HepG2 (cell line): Measurements from ENCODE around the gene HDAC5. TPM values are rescaled to one million over a fixed set of nuclear protein-coding genes. Genes with fewer than 3 reads are reported as not detected.

ENCODE experiments used
- ATF6 ChIP-seq: sonication (generic); formaldehyde crosslinking; conservative IDR thresholded peaks from 2 replicates; pipeline ENCODE4 v1.4.0; 2020; ENCODE audit warnings: missing genetic modification reagents
- ATF7 ChIP-seq, 2 experiments: fragments of 450-650 bp in 1 of 2; sonication (generic) in 1 of 2; formaldehyde crosslinking in 1 of 2; IDR thresholded peaks; 2 replicates each; pipeline versions ENCODE4 v1.4.0 to v1.6.1; 2016 to 2020; ENCODE audit warnings: antibody characterized with exemption in 1 of 2, mild to moderate bottlenecking in 1 of 2, missing genetic modification reagents in 1 of 2
- DMAP1 ChIP-seq: IDR thresholded peaks from 2 replicates; pipeline ENCODE4 v1.6.1; 2016
- FOXK2 ChIP-seq: fragments of 450-650 bp; IDR thresholded peaks from 2 replicates; pipeline ENCODE4 v1.6.1; 2016
- FOXO4 ChIP-seq: sonication (generic); formaldehyde crosslinking; conservative IDR thresholded peaks from 2 replicates; pipeline ENCODE4 v1.8.1; 2023; ENCODE audit warnings: missing genetic modification reagents
- GABPB1 ChIP-seq: IDR thresholded peaks from 2 replicates; pipeline ENCODE4 v1.6.1; 2016; ENCODE audit warnings: mild to moderate bottlenecking, missing genetic modification reagents, moderate library complexity, missing compliant biosample characterization
- KAT7 ChIP-seq: IDR thresholded peaks from 2 replicates; pipeline ENCODE4 v1.6.1; 2018; ENCODE audit warnings: borderline replicate concordance, missing compliant biosample characterization
- MEF2D ChIP-seq: sonication (generic); formaldehyde crosslinking; IDR thresholded peaks from 2 replicates; pipeline ENCODE4 v1.5.1; 2020; ENCODE audit warnings: mild to moderate bottlenecking, missing genetic modification reagents
- SALL2 ChIP-seq: sonication (generic); formaldehyde crosslinking; IDR thresholded peaks from 2 replicates; pipeline ENCODE4 v1.8.1; 2023; ENCODE audit warnings: mild to moderate bottlenecking, missing genetic modification reagents, inconsistent platforms
- THAP11 ChIP-seq: IDR thresholded peaks from 2 replicates; pipeline ENCODE4 v1.6.1; 2016; ENCODE audit warnings: missing biosample characterization, missing genetic modification reagents
- THAP9 ChIP-seq: sonication (generic); formaldehyde crosslinking; IDR thresholded peaks from 2 replicates; pipeline ENCODE4; 2020; ENCODE audit warnings: missing genetic modification reagents, mild to moderate bottlenecking, borderline replicate concordance
- TSC22D2 ChIP-seq: sonication (generic); formaldehyde crosslinking; IDR thresholded peaks from 2 replicates; pipeline ENCODE4 v1.5.1; 2020; ENCODE audit warnings: missing genetic modification reagents, mild to moderate bottlenecking, borderline replicate concordance
- ZNF160 ChIP-seq: sonication (generic); formaldehyde crosslinking; IDR thresholded peaks from 2 replicates; pipeline ENCODE4 v1.8.0; 2022; ENCODE audit warnings: mild to moderate bottlenecking, inconsistent platforms, missing genetic modification reagents
- ZNF432 ChIP-seq: sonication (generic); formaldehyde crosslinking; IDR thresholded peaks from 2 replicates; pipeline ENCODE4 v1.5.0; 2020; ENCODE audit warnings: missing genetic modification reagents, mild to moderate bottlenecking, borderline replicate concordance
- ZNF468 ChIP-seq: sonication (generic); formaldehyde crosslinking; IDR thresholded peaks from 2 replicates; pipeline ENCODE4 v1.8.0; 2022; ENCODE audit warnings: mild to moderate bottlenecking, moderate library complexity, missing genetic modification reagents
- ZNF773 ChIP-seq: sonication (generic); formaldehyde crosslinking; IDR thresholded peaks from 2 replicates; pipeline ENCODE4 v1.4.0; 2020; ENCODE audit warnings: missing genetic modification reagents, borderline replicate concordance
- ZNF879 ChIP-seq: sonication (generic); formaldehyde crosslinking; IDR thresholded peaks from 2 replicates; pipeline ENCODE4 v1.8.1; 2023; ENCODE audit warnings: missing genetic modification reagents
- polyA plus RNA-seq, 8 experiments: library from polyadenylated mRNA; depleted of rRNA in 3 of 8; stranded (reverse) in 7 of 8; unstranded in 1 of 8; fragments of >200 nt; fragmentation: Illumina TruSeq in 4 of 8; extraction: Trizol in 4 of 8; gene quantifications; 2 replicates each; pipeline versions ENCODE4 v1.2.1 to v1.2.3, GENCODE V29; 2011 to 2016; ENCODE audit warnings: low read depth in 4 of 8, missing spikeins in 1 of 8, mixed read lengths in 1 of 8; ENCODE audit not compliant: insufficient read depth in 1 of 8
- total RNA-seq, 5 experiments: library from RNA; depleted of rRNA; stranded (reverse); fragments of >200 nt; fragmentation: Illumina TruSeq; extraction: Trizol; gene quantifications; 2 replicates each; pipeline ENCODE4 v1.2.3, GENCODE V29; 2016; ENCODE audit warnings: low read depth in 1 of 5
- TF ChIP-seq, protein P1 (sequence below): sonication (generic); formaldehyde crosslinking; IDR thresholded peaks from 2 replicates; pipeline ENCODE4 v1.5.0; 2020; ENCODE audit warnings: missing genetic modification reagents
- TF ChIP-seq, protein P2 (sequence below): sonication (generic); formaldehyde crosslinking; IDR thresholded peaks from 2 replicates; pipeline ENCODE4 v1.4.0; 2020; ENCODE audit warnings: low read depth, missing genetic modification reagents

Gene HDAC5
- total and polyA plus RNA-seq, 2 of the 13 experiments (the other 11 are each of a cell fraction or from before 2014, with no cell fraction given): 46.4 to 85.4 TPM

- TF ChIP-seq ZNF468 (CRISPR knock-in tag): no peak
- TF ChIP-seq ZNF160 (CRISPR knock-in tag): no peak
- peak; percentile 48; the same call in 1 of the 2 replicates for TF ChIP-seq THAP9 (CRISPR knock-in tag)
- TF ChIP-seq DMAP1 (CRISPR knock-in tag): no peak
- TF ChIP-seq SALL2 (CRISPR knock-in tag): no peak
- no peak for TF ChIP-seq ZNF879 (CRISPR knock-in tag)
- no peak for TF ChIP-seq FOXO4 (CRISPR knock-in tag)
- no peak for TF ChIP-seq KAT7 (CRISPR knock-in tag)
- peak; percentile 51; the same call in 1 of the 2 replicates for TF ChIP-seq GABPB1 (CRISPR knock-in tag)
- TF ChIP-seq, protein P1, sequence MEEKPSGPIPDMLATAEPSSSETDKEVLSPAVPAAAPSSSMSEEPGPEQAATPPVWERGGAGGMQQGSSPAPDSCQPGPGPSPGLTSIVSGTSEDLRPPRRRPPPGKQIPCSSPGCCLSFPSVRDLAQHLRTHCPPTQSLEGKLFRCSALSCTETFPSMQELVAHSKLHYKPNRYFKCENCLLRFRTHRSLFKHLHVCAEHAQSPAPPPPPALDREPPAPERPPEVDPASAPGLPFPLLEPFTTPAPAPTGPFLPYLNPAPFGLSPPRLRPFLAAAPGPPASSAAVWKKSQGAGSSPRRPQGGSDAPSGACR (CRISPR knock-in tag): no peak
- no peak for TF ChIP-seq TSC22D2 (CRISPR knock-in tag)
- TF ChIP-seq ZNF773 (CRISPR knock-in tag): no peak
- TF ChIP-seq ATF7 (IDR thresholded peaks at IDR 0.05): no peak
- TF ChIP-seq ATF7 (CRISPR knock-in tag; IDR thresholded peaks at IDR 0.05): no peak
- TF ChIP-seq ATF6 (CRISPR knock-in tag): no peak
- TF ChIP-seq, protein P2, sequence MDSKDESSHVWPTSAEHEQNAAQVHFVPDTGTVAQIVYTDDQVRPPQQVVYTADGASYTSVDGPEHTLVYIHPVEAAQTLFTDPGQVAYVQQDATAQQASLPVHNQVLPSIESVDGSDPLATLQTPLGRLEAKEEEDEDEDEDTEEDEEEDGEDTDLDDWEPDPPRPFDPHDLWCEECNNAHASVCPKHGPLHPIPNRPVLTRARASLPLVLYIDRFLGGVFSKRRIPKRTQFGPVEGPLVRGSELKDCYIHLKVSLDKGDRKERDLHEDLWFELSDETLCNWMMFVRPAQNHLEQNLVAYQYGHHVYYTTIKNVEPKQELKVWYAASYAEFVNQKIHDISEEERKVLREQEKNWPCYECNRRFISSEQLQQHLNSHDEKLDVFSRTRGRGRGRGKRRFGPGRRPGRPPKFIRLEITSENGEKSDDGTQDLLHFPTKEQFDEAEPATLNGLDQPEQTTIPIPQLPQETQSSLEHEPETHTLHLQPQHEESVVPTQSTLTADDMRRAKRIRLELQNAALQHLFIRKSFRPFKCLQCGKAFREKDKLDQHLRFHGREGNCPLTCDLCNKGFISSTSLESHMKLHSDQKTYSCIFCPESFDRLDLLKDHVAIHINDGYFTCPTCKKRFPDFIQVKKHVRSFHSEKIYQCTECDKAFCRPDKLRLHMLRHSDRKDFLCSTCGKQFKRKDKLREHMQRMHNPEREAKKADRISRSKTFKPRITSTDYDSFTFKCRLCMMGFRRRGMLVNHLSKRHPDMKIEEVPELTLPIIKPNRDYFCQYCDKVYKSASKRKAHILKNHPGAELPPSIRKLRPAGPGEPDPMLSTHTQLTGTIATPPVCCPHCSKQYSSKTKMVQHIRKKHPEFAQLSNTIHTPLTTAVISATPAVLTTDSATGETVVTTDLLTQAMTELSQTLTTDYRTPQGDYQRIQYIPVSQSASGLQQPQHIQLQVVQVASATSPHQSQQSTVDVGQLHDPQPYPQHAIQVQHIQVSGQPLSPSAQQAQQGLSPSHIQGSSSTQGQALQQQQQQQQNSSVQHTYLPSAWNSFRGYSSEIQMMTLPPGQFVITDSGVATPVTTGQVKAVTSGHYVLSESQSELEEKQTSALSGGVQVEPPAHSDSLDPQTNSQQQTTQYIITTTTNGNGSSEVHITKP (CRISPR knock-in tag): peak; percentile 30; the same call in 1 of the 2 replicates
- TF ChIP-seq FOXK2: no peak
- no peak for TF ChIP-seq THAP11
- TF ChIP-seq MEF2D: peak; percentile 99
- no peak for TF ChIP-seq ZNF432 (CRISPR knock-in tag)
These were observed 47.2 kb upstream of the HDAC5 start, which contains the start of gene ASB16 (continued) for GRCh38 chr17:44170499-44171201.
